ENCODE results near the gene TMC1. TPM values are rescaled to one million over a fixed set of nuclear protein-coding genes. Genes with fewer than 3 reads are reported as not detected.

The TMC1 gene
- total and polyA plus RNA-seq, 2 of the 13 experiments (the other 11 are each of a cell fraction or from before 2014, with no cell fraction given): 0.02 to 0.03 TPM

- TF ChIP-seq ZNF512B (CRISPR knock-in tag; IDR thresholded peaks at IDR 0.05; ENCODE audit: borderline replicate concordance): no peak
- no peak for TF ChIP-seq ZNF629 (CRISPR knock-in tag; conservative IDR thresholded peaks at IDR 0.05)
- no peak for TF ChIP-seq TEAD3 (CRISPR knock-in tag; optimal IDR thresholded peaks at IDR 0.05; ENCODE audit: borderline replicate concordance)
- TF ChIP-seq KAT2B (IDR thresholded peaks at IDR 0.05; ENCODE audit: borderline replicate concordance, low read depth, low read length): no peak
- no peak for TF ChIP-seq FOXO1 (CRISPR knock-in tag; IDR thresholded peaks at IDR 0.05)
- no peak for TF ChIP-seq ZNF143 (CRISPR knock-in tag; IDR thresholded peaks at IDR 0.05)
- no peak for TF ChIP-seq KDM5A (IDR thresholded peaks at IDR 0.05; ENCODE audit: borderline replicate concordance, low read length)
These were observed 333.9 kb downstream of the TMC1 start (continued) for GRCh38 chr9:72855321-72855720.

- H3K27ac ChIP-seq (ENCODE audit: extremely low read length, insufficient read depth, low read length): no peak overlapping the region
- FAIRE-seq: no peak
- no peak overlapping the region for H3K9ac ChIP-seq (ENCODE audit: insufficient read depth, low read depth, low read length)
- no peak for DNase-seq (ENCODE audit: low spot score)
- 99% methylated on average over 5 of the region's 5 CpGs for WGBS (ENCODE audit: low lambda C conversion rate)
- H2AFZ ChIP-seq (ENCODE audit: low read length): no peak overlapping the region
- no peaks in the 10 kb centered on the region for H3K79me2 ChIP-seq (ENCODE audit: insufficient read depth, low read length)
- H4K20me1 ChIP-seq (ENCODE audit: insufficient read depth, low read length): no peaks in the 10 kb centered on the region
- ATAC-seq: no peak
- H3K4me2 ChIP-seq (ENCODE audit: low read depth, low read length): no peak overlapping the region
- no peaks in the 10 kb centered on the region for H3K9me3 ChIP-seq (ENCODE audit: low read length)
- no TSS peak for BruUV-seq (replicated peaks)
- in situ Hi-C loops (cut with HindIII; ENCODE audit: extremely low pct_ligation_motif_present, low pct_unique_long_range_greater_than_20kb): loop anchor here (5.0 to 10.0 kb wide), 2 partner anchors 169 to 226 kb away; no protein-coding TSS in a partner anchor
- H3K4me3 ChIP-seq (replicated peaks in 1 of 3; ENCODE audit: insufficient read depth in 1 of 3, low read depth in 2 of 3, low read length in 3 of 3): no peak overlapping the region
- POLR2A ChIA-PET: interaction anchor here (2.5 to 2.7 kb wide), 2 partner anchors 12 to 92 kb away, joined by 10 to 11 read pairs; no protein-coding TSS in a partner anchor
- H3K27me3 ChIP-seq (ENCODE audit: control insufficient read depth in 1 of 2, insufficient read depth in 2 of 2, low read length in 2 of 2): no peaks in the 10 kb centered on the region
- peaks cover 30% of the 10 kb centered on the region for H3K4me1 ChIP-seq (ENCODE audit: insufficient read depth, low read length)
- CTCF ChIA-PET (ENCODE audit: low intra/inter-chr PET ratio, low total read pairs): interaction anchor here (1.8 to 2.8 kb wide), 2 partner anchors 167 to 226 kb away, joined by 12 to 15 read pairs; no protein-coding TSS in a partner anchor
- intact Hi-C loops (cut with micrococcal nuclease; ENCODE audit: unreplicated experiment): loop anchor here (5.0 kb wide), 3 partner anchors 71 to 326 kb away; no protein-coding TSS in a partner anchor
- H3K36me3 ChIP-seq (replicated peaks in 1 of 2; ENCODE audit: control insufficient read depth in 1 of 2, insufficient read depth in 2 of 2, low read length in 2 of 2): no peaks in the 10 kb centered on the region
- TF ChIP-seq ZNF891 (CRISPR knock-in tag; IDR thresholded peaks at IDR 0.05) (no peak), HMGXB4 (CRISPR knock-in tag; IDR thresholded peaks at IDR 0.05; ENCODE audit: borderline replicate concordance in 1 of 2, low read depth in 1 of 2) (no peak), ZNF33B (CRISPR knock-in tag; IDR thresholded peaks at IDR 0.05) (no peak), SIN3A (IDR thresholded peaks at IDR 0.05; ENCODE audit: borderline replicate concordance, low read depth, low read length) (no peak), SRSF1 (optimal IDR thresholded peaks at IDR 0.05; ENCODE audit: low read depth, low read length) (no peak)
These were observed 334.6 kb downstream of the TMC1 start for GRCh38 chr9:72855890-72856523.

All from HepG2 (cell line).